ENCODE data around the gene SMCO4. TPM values are rescaled to one million over a fixed set of nuclear protein-coding genes. Genes with fewer than 3 reads are reported as not detected.

SMCO4 gene
- total RNA-seq, 1 experiment from 2014 or later = 8.5 TPM

- intact Hi-C loops (cut with micrococcal nuclease) = no loop called here
- DNase-seq (ENCODE audit: unreplicated experiment) = no peak
- H3K27ac Mint-ChIP-seq (ENCODE audit: low read depth, unreplicated experiment) = no peak overlapping the region
- CTCF ChIA-PET = interaction anchor here (0.9 kb wide), 1 partner anchor 48 kb away, joined by 4 read pairs; no protein-coding TSS in a partner anchor
- no peak for TF ChIP-seq CTCF (IDR thresholded peaks at IDR 0.05; ENCODE audit: unreplicated experiment)
- no peak overlapping the region for H3K4me3 Mint-ChIP-seq (ENCODE audit: unreplicated experiment)
- POLR2A ChIA-PET = interaction anchor here (0.6 kb wide), 1 partner anchor 197 kb away, joined by 4 read pairs; no protein-coding TSS in a partner anchor
- no peaks in the 10 kb centered on the region for H3K9me3 Mint-ChIP-seq (ENCODE audit: unreplicated experiment)
- no peaks in the 10 kb centered on the region for H3K4me1 Mint-ChIP-seq (ENCODE audit: insufficient read depth, unreplicated experiment)
- H3K36me3 Mint-ChIP-seq (ENCODE audit: insufficient read depth, unreplicated experiment) = no peaks in the 10 kb centered on the region
- no TSS peak for BruUV-seq (replicated peaks)
- no peaks in the 10 kb centered on the region for H3K27me3 Mint-ChIP-seq (ENCODE audit: insufficient read depth, unreplicated experiment)
These were observed 110.9 kb downstream of the SMCO4 start for GRCh38 chr11:93432247-93432646.

Other genes starting within 250 kb of the SMCO4 start
- gene DEUP1, start 212.6 kb downstream of the SMCO4 start, total RNA-seq (2022) = not detected in 2 replicates
- gene CEP295, start 118.3 kb upstream of the SMCO4 start, total RNA-seq (2022) = 9.5 and 11.1 TPM in 2 replicates
- 165 and 212 TPM in 2 replicates for gene TAF1D, start 198.1 kb upstream of the SMCO4 start, total RNA-seq (2022)
- 13.8 and 23.1 TPM in 2 replicates for gene C11orf54, start 198.3 kb upstream of the SMCO4 start, total RNA-seq (2022)
- gene MED17, start 240.9 kb upstream of the SMCO4 start, total RNA-seq (2022) = 42.2 and 43.9 TPM in 2 replicates